ENCODE data around the gene ZNF726. TPM values are rescaled to one million over a fixed set of nuclear protein-coding genes. Genes with fewer than 3 reads are reported as not detected.

The ZNF726 gene
- total RNA-seq, 1 experiment from 2014 or later: 1.0 TPM

- BruUV-seq (replicated peaks): no TSS peak
- CTCF ChIA-PET: no interaction called here
- Mint-ChIP-seq H3K4me3 (ENCODE audit: unreplicated experiment) (no peak overlapping the region), H3K9me3 (ENCODE audit: unreplicated experiment) (peaks cover 66% of the 10 kb centered on the region), H3K4me1 (ENCODE audit: insufficient read depth, unreplicated experiment) (no peaks in the 10 kb centered on the region), H3K27me3 (ENCODE audit: insufficient read depth, unreplicated experiment) (no peaks in the 10 kb centered on the region), H3K27ac (ENCODE audit: low read depth, unreplicated experiment) (no peak overlapping the region), H3K36me3 (ENCODE audit: insufficient read depth, unreplicated experiment) (no peaks in the 10 kb centered on the region)
- DNase-seq (ENCODE audit: unreplicated experiment): no peak
- intact Hi-C loops (cut with micrococcal nuclease): no loop called here
- no peak for TF ChIP-seq CTCF (IDR thresholded peaks at IDR 0.05; ENCODE audit: unreplicated experiment)
- POLR2A ChIA-PET: no interaction called here
Measured at GRCh38 chr19:23978068-23978467, 63.4 kb downstream of the ZNF726 start.

GRCh38 chr19:23980805-23981204, 66.1 kb downstream of the ZNF726 start:
- Mint-ChIP-seq H3K27me3 (ENCODE audit: insufficient read depth, unreplicated experiment) (no peaks in the 10 kb centered on the region), H3K9me3 (ENCODE audit: unreplicated experiment) (peaks cover 59% of the 10 kb centered on the region), H3K4me3 (ENCODE audit: unreplicated experiment) (no peak overlapping the region), H3K4me1 (ENCODE audit: insufficient read depth, unreplicated experiment) (no peaks in the 10 kb centered on the region), H3K36me3 (ENCODE audit: insufficient read depth, unreplicated experiment) (no peaks in the 10 kb centered on the region), H3K27ac (ENCODE audit: low read depth, unreplicated experiment) (no peak overlapping the region)
- ChIA-PET POLR2A (no interaction called here), CTCF (no interaction called here)
- DNase-seq (ENCODE audit: unreplicated experiment): no peak
- no TSS peak for BruUV-seq (replicated peaks)
- TF ChIP-seq CTCF (IDR thresholded peaks at IDR 0.05; ENCODE audit: unreplicated experiment): no peak
- intact Hi-C loops (cut with micrococcal nuclease): no loop called here

- no peak for DNase-seq (ENCODE audit: unreplicated experiment)
- CTCF ChIA-PET: no interaction called here
- BruUV-seq (replicated peaks): no TSS peak
- H3K27ac Mint-ChIP-seq (ENCODE audit: low read depth, unreplicated experiment): no peak overlapping the region
- POLR2A ChIA-PET: interaction anchor here (1.2 kb wide), 1 partner anchor 52 kb away, joined by 3 read pairs; no protein-coding TSS in a partner anchor
- H3K4me1 Mint-ChIP-seq (ENCODE audit: insufficient read depth, unreplicated experiment): no peaks in the 10 kb centered on the region
- no peak for TF ChIP-seq CTCF (IDR thresholded peaks at IDR 0.05; ENCODE audit: unreplicated experiment)
- H3K4me3 Mint-ChIP-seq (ENCODE audit: unreplicated experiment): no peak overlapping the region
- H3K36me3 Mint-ChIP-seq (ENCODE audit: insufficient read depth, unreplicated experiment): no peaks in the 10 kb centered on the region
- no peaks in the 10 kb centered on the region for H3K27me3 Mint-ChIP-seq (ENCODE audit: insufficient read depth, unreplicated experiment)
- intact Hi-C loops (cut with micrococcal nuclease): no loop called here
- peaks cover 59% of the 10 kb centered on the region for H3K9me3 Mint-ChIP-seq (ENCODE audit: unreplicated experiment)
Measured at GRCh38 chr19:23981863-23982262, 67.2 kb downstream of the ZNF726 start.

GRCh38 chr19:23983406-23983805, 68.7 kb downstream of the ZNF726 start:
- ChIA-PET CTCF (interaction anchor here (0.7 to 0.9 kb wide), 2 partner anchors 16 to 30 kb away, joined by 3 read pairs; no protein-coding TSS in a partner anchor), POLR2A (no interaction called here)
- Mint-ChIP-seq H3K9me3 (ENCODE audit: unreplicated experiment) (peaks cover 54% of the 10 kb centered on the region), H3K27me3 (ENCODE audit: insufficient read depth, unreplicated experiment) (no peaks in the 10 kb centered on the region), H3K36me3 (ENCODE audit: insufficient read depth, unreplicated experiment) (no peaks in the 10 kb centered on the region), H3K4me3 (ENCODE audit: unreplicated experiment) (no peak overlapping the region), H3K27ac (ENCODE audit: low read depth, unreplicated experiment) (no peak overlapping the region), H3K4me1 (ENCODE audit: insufficient read depth, unreplicated experiment) (no peaks in the 10 kb centered on the region)
- intact Hi-C loops (cut with micrococcal nuclease): no loop called here
- DNase-seq (ENCODE audit: unreplicated experiment): no peak
- no peak for TF ChIP-seq CTCF (IDR thresholded peaks at IDR 0.05; ENCODE audit: unreplicated experiment)
- no TSS peak for BruUV-seq (replicated peaks)

Other genes with a start within 250 kb of the ZNF726 start
- gene ZNF675, start 227.7 kb upstream of the ZNF726 start, total RNA-seq (2022): 7.9 and 8.8 TPM in 2 replicates
- gene ZNF681, start 156.0 kb upstream of the ZNF726 start, total RNA-seq (2022): not detected in 2 replicates
- gene ZNF254, start 172.3 kb downstream of the ZNF726 start, total RNA-seq (2022): 5.3 and 5.6 TPM in 2 replicates